Small intestine (tissue), 7 donors: ENCODE measurements around the gene MT3. TPM values are rescaled to one million over a fixed set of nuclear protein-coding genes. Genes with fewer than 3 reads are reported as not detected.

Source experiments
- DNase-seq, 2 donors: peaks; one replicate each; pipeline versions ENCODE4 v3.0.0 to v3.0.0-alpha.2; 2013
- FAIRE-seq: peaks from 2 replicates; lab custom pipeline; 2012; peaks lifted over from hg19 to GRCh38; lab: Jason Lieb, UNC
- H3K27ac ChIP-seq, 3 donors: one replicate each; pipeline ENCODE4 v1.5.1; 2013; ENCODE audit warnings: low read length in 2 of 3, mild to moderate bottlenecking in 2 of 3, control low read depth in 1 of 3, inconsistent platforms in 1 of 3, low read depth in 1 of 3, moderate library complexity in 1 of 3
- H3K27me3 ChIP-seq, 3 donors: one replicate each; pipeline ENCODE4 v1.6.1; 2013; ENCODE audit warnings: low read length in 3 of 3, inconsistent platforms in 1 of 3; ENCODE audit not compliant: control insufficient read depth in 3 of 3, insufficient read depth in 3 of 3
- H3K36me3 ChIP-seq, 3 donors: one replicate each; pipeline ENCODE4 v1.6.1; 2013; ENCODE audit warnings: low read length in 3 of 3, inconsistent platforms in 1 of 3, low read depth in 1 of 3, mild to moderate bottlenecking in 1 of 3, moderate library complexity in 1 of 3; ENCODE audit not compliant: control insufficient read depth in 3 of 3, insufficient read depth in 2 of 3
- H3K4me1 ChIP-seq, 3 donors: one replicate each; pipeline ENCODE4 v1.6.1; 2013; ENCODE audit warnings: low read length in 2 of 3, inconsistent platforms in 1 of 3, low read depth in 1 of 3, mild to moderate bottlenecking in 1 of 3, moderate library complexity in 1 of 3; ENCODE audit not compliant: control insufficient read depth in 3 of 3, insufficient read depth in 2 of 3
- H3K4me3 ChIP-seq, 3 donors: one replicate each; pipeline ENCODE4 v1.5.1; 2013; ENCODE audit warnings: low read length in 3 of 3, control low read depth in 1 of 3, inconsistent platforms in 1 of 3, low read depth in 1 of 3, mild to moderate bottlenecking in 1 of 3, moderate library complexity in 1 of 3
- H3K9me3 ChIP-seq, 2 donors: one replicate each; pipeline ENCODE4 v1.6.1; 2013; ENCODE audit warnings: low read depth in 1 of 2, low read length in 1 of 2; ENCODE audit not compliant: control insufficient read depth in 2 of 2, insufficient read depth in 1 of 2
- WGBS, 3 donors: extraction: QIAGEN DNeasy Blood & Tissue Kit; methylation state at CpG; one replicate each; pipeline ENCODE4 v1.1.7; 2013; 5-methylcytosine and 5-hydroxymethylcytosine counted together
- polyA plus RNA-seq, 4 donors: library from polyadenylated mRNA; stranded (reverse) in 3 of 4; unstranded in 1 of 4; fragments of 200-250 nt in 3 of 4; fragments of 120-200 nt in 1 of 4; gene quantifications; one replicate each; pipeline versions ENCODE4 v1.2.1 to v1.2.3, GENCODE V29; 2013
- donor health status: healthy with polysubstance abuse.
- donor health status: control.
- donor health status: control.
- donor health status: Bipolar disorder and iron deficiency.
- donor health status: healthy.

The MT3 gene
- polyA plus RNA-seq, 4 donors, result 0.72 to 5.4 TPM; not detected in 2

DNA sequence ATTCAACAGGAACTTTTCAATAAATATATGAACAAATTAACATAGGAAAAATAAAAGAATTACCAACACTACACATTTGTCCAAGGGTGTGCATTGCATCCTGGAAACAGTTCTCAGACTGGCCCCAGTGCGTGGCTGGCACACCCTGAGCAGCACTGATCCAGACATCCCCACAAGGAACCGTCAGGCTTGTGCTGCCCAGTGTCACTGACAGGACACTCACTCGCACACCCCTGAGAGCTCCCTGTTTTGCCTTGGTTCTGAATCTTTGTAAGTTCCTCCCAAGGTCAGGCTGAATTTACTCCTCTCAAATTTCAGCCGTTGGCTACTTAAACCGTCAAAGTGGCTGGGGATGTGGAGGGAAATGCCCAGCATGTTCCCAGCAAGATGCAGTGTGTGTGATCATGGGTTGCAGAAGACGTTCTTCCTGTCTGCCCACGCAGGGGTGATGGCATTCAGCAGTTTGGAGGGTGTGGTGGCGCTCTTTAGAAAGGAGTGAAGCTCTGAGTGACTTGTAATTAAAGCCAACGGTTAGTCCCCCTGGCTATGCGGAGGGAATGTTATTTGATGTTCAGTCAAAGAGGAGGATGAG lies 20.8 kb downstream of the MT3 start:
- WGBS, 3 donors, result 8 to 17% (median 9%) methylated on average over 10 of the region's 10 CpGs
- Histone ChIP-seq H3K4me1 (peaks cover 2 to 26% (median 8%) of the 10 kb centered on the region in 3 donors), H3K9me3 (no peaks in the 10 kb centered on the region), H3K27me3 (no peaks in the 10 kb centered on the region), H3K4me3 (peak overlapping the region in 1 of 3 donors; percentile 66), H3K27ac (peak overlapping the region; percentile 56 to 96 (median 79)), H3K36me3 (no peaks in the 10 kb centered on the region)
- peak; percentile 43 to 52 for DNase-seq
- no peak for FAIRE-seq

DNA sequence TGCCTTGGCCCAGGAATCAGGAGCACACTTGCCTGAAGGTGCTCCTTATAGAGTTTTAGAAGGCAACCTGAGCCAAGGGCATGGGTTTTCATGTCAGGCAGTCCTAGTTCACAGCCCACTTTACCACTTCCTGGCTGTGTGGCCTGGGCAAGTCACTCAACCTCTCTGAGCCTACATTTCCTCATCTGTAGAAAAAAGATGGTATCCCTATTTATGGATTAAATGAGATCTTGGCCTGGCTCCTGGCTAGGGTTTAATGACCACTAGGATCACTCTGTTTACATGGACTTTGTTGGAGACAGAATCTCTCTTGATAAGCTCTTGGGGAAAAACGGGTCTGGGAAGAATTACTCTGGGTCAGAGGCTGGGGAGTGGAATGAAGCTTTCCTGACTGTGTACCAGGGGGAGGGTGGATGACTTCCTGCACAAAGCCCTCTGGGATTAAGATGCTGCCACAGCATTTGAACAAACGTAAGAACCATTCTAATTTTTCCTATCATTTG lies 21.3 kb downstream of the MT3 start:
- no peak for DNase-seq
- H3K27ac ChIP-seq, result peak overlapping the region in 2 of 3 donors; percentile 79 to 96
- H3K36me3 ChIP-seq, result no peaks in the 10 kb centered on the region
- H3K9me3 ChIP-seq, result no peaks in the 10 kb centered on the region
- FAIRE-seq, result no peak
- H3K4me3 ChIP-seq, result no peak overlapping the region
- H3K27me3 ChIP-seq, result no peaks in the 10 kb centered on the region
- H3K4me1 ChIP-seq, result peaks cover 2 to 26% (median 8%) of the 10 kb centered on the region in 3 donors
- 35 to 47% (median 46%) methylated on average over 2 of the region's 2 CpGs for WGBS, 3 donors

DNA sequence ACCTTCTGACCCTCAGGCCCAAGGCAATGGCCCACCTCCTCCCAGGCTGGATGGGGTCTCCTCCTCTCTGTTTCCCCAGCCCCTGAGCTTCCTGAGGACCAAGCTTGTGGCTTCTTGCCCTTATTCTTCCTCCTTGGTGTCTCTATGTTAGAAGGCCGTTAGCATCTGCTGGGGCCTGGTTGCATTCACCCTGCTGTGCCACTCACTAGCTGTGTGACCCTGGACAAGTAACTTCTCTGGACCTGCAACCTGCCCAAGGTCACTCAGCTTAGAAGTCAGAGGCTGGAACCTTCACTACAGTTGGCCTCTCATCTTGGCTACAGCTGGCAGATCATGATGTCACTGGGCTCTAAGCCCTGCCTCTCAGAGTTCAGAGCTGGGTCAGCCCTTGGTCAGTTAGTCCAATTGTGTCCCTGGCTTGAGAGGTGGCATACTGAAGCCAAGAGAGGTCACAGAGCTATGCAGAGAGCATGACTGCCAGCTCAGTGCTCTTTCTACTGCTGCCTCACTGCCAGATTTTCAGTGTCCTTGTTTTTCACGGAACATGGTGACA lies 22.0 kb downstream of the MT3 start:
- FAIRE-seq, result no peak
- Histone ChIP-seq H3K27me3 (no peaks in the 10 kb centered on the region), H3K4me1 (peaks cover 2 to 26% (median 8%) of the 10 kb centered on the region in 3 donors), H3K36me3 (no peaks in the 10 kb centered on the region), H3K9me3 (no peaks in the 10 kb centered on the region), H3K27ac (peak overlapping the region in 2 of 3 donors; percentile 17 to 96), H3K4me3 (no peak overlapping the region)
- no peak for DNase-seq
- WGBS, 3 donors, result 69 to 83% (median 83%) methylated on average over 2 of the region's 2 CpGs

DNA sequence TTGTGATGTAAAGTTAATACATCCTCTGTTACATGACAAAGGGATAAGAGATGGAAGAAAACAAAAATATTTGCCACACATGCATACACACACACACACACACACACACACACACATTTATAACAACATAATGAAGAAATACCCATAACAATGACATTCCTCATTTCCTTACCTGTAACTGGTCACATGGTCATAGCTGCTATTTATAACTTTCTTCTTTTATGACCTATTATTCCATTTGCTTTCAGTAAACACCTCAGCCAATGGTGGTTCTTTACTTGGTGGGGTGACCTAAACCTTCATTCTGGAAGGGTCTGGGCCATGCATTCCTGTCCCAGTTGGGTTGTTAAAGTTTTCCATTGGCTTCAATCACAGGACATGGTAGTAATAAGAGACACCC lies 24.4 kb downstream of the MT3 start:
- DNase-seq (no peak), FAIRE-seq (no peak)
- H3K9me3 ChIP-seq, result no peaks in the 10 kb centered on the region
- no peak overlapping the region for H3K4me3 ChIP-seq
- H3K27me3 ChIP-seq, result peaks cover 0 to 19% (median 0%) of the 10 kb centered on the region in 3 donors
- H3K36me3 ChIP-seq, result no peaks in the 10 kb centered on the region
- H3K27ac ChIP-seq, result no peak overlapping the region
- H3K4me1 ChIP-seq, result peaks cover 2 to 24% (median 8%) of the 10 kb centered on the region in 3 donors

DNA sequence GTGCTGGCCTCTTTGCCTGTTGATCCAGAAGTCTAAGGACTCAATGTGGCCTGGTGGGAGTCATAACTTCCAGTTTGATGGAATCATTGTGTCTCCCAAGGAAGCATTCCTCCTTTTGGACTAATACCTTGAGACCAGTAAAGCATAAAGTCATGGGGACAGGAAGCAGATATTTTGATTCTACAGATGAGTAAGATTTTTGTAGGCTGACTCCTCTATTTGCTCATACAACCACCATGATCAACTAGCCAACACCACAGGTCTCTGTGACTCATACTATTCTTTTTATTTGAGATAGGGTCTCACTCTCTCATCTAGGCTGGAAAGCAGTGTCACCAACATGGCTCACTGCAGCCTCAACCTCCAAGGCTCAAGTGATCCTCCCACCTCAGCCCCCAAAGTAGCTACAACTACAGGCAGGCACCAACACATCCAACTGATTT lies 25.2 kb downstream of the MT3 start:
- no peaks in the 10 kb centered on the region for H3K36me3 ChIP-seq
- DNase-seq (no peak), FAIRE-seq (no peak)
- peaks cover 0 to 22% (median 0%) of the 10 kb centered on the region in 3 donors for H3K27me3 ChIP-seq
- H3K9me3 ChIP-seq, result no peaks in the 10 kb centered on the region
- H3K27ac ChIP-seq, result no peak overlapping the region
- peaks cover 2 to 15% (median 8%) of the 10 kb centered on the region in 3 donors for H3K4me1 ChIP-seq
- H3K4me3 ChIP-seq, result no peak overlapping the region

DNA sequence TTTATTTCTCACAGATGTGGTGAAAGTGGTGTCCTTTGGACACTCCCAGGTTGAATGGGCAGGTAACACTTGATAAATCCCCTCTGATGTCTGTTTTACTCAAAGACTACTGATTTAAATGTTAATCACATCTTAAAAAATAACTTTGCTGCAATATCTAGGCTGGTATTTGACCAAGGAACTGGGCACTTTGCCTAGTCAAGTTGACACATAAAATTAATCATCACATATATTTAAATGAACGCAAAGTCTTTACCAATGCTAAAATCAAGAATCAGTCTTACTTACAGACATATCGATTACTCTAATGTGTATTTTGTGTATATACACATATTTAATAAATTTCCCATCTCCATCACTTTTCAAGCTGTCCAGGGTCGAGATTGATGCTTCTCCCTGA lies 26.0 kb downstream of the MT3 start:
- Histone ChIP-seq H3K9me3 (no peaks in the 10 kb centered on the region), H3K36me3 (no peaks in the 10 kb centered on the region), H3K27me3 (peaks cover 0 to 22% (median 0%) of the 10 kb centered on the region in 3 donors), H3K27ac (no peak overlapping the region), H3K4me1 (peaks cover 2 to 9% (median 4%) of the 10 kb centered on the region in 3 donors), H3K4me3 (no peak overlapping the region)
- 85 to 93% (median 93%) methylated on average over 3 of the region's 3 CpGs for WGBS, 3 donors
- DNase-seq (no peak), FAIRE-seq (no peak)

DNA sequence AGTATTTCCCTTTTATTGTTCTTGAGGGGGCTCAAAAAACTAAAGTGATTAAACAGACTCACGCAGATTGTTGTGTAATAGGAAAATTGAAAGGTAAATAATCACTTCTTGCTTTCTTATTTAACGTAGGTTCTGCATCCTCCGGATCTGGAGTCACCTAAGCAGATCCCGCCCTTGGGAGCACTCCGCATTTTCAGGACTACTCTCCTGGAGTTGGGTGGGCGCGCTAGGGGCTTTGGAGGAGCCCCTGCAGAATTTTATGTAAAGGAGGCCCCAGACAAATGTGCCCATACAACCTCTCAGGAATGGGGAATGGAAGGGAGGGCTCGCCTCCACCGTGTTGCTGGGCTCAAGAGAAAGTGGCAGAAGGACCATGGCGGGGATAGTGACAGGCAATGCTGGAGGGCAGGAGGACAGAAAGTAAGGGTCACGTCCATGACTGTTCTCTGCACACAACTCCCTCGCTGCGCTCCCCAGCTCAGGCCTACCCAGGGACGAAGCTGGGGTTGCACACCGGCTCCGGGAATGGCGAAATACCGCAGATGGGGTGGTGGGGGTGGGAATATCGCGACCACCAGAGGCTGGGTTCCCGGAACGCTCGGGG lies 27.4 kb downstream of the MT3 start:
- no peak for DNase-seq
- H3K9me3 ChIP-seq, result no peaks in the 10 kb centered on the region
- no peak overlapping the region for H3K27ac ChIP-seq
- FAIRE-seq, result no peak
- peaks cover 0 to 22% (median 0%) of the 10 kb centered on the region in 3 donors for H3K27me3 ChIP-seq
- peak overlapping the region in 2 of 3 donors; percentile 29 to 31 for H3K4me3 ChIP-seq
- 51 to 75% (median 57%) methylated on average over 17 to 23 of the region's 23 CpGs for WGBS, 3 donors
- H3K36me3 ChIP-seq, result no peaks in the 10 kb centered on the region
- H3K4me1 ChIP-seq, result peaks cover 0 to 6% (median 0%) of the 10 kb centered on the region in 3 donors

DNA sequence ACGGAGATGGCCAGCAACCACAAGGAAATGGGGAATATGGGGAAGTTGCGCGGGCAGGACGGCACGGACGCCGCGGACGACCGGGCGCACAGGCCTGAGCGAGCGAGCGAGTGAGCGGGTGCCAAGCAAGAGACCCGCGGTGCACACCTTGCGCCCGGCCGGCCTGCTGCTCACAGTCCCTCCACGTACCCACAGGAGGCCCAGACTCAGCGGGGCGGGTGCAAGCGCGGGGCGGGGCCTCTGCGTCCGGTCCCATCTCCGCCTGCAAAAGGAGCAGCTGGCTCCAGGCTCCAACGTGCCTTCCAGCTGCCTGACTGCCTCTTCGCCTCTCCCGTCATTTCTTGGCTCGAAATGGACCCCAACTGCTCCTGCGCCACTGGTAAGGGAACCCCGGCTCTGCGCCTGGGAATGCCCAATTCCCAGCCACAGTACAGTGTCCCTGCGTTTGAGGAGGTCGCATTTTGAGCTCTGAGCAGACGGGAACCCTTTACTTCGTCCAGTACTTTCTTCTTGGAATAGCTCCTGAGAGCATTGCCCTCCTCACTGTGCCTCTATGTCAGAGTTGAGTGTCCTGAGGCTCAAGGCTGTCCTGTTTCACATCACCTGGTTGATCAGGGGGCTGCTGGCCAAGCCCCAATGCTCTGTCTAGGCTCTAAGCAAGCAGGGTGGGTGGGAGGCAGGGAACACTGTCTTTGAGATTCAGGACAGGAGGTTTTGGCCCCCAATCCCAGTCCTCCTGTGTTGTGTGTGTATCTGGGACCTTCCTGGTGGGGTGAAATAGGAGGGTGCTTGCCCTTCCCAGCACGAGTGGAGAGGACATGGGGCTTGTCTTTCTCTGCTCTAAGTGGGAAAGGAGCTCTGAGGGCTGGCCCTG lies 28.1 kb downstream of the MT3 start:
- WGBS, 3 donors, result 2 to 9% (median 3%) methylated on average over 24 to 41 of the region's 41 CpGs
- Histone ChIP-seq H3K4me1 (peaks cover 0 to 6% (median 0%) of the 10 kb centered on the region in 3 donors), H3K27ac (peak overlapping the region in 1 of 3 donors; percentile 59), H3K36me3 (no peaks in the 10 kb centered on the region), H3K4me3 (peak overlapping the region in 2 of 3 donors; percentile 29 to 31), H3K9me3 (no peaks in the 10 kb centered on the region), H3K27me3 (peaks cover 0 to 22% (median 0%) of the 10 kb centered on the region in 3 donors)
- peak; percentile 71 to 80 for DNase-seq
- no peak for FAIRE-seq
